GM20431 (cell line): ENCODE measurements around the gene UMAD1.
"Not testable (repeated sequence)": the region's sequence is repeated elsewhere in the genome, so short reads cannot be mapped to it uniquely, and the experiment has no call there.

Experiments used
- in situ Hi-C: fragments of 300-500 bp; cut with MseI, MboI; formaldehyde crosslinking; loops from one replicate; pipeline ENCODE4 v1.15.0; 2020; ENCODE audit warnings: low sequenced_read_pairs; ENCODE audit not compliant: unreplicated experiment

UMAD1 gene

GRCh38 chr7:7786595-7786994 lies 146.0 kb downstream of the UMAD1 start:
- in situ Hi-C loops, result no loop called here

GRCh38 chr7:7789551-7789988 lies 149.0 kb downstream of the UMAD1 start:
- in situ Hi-C loops, result no loop called here

DNA sequence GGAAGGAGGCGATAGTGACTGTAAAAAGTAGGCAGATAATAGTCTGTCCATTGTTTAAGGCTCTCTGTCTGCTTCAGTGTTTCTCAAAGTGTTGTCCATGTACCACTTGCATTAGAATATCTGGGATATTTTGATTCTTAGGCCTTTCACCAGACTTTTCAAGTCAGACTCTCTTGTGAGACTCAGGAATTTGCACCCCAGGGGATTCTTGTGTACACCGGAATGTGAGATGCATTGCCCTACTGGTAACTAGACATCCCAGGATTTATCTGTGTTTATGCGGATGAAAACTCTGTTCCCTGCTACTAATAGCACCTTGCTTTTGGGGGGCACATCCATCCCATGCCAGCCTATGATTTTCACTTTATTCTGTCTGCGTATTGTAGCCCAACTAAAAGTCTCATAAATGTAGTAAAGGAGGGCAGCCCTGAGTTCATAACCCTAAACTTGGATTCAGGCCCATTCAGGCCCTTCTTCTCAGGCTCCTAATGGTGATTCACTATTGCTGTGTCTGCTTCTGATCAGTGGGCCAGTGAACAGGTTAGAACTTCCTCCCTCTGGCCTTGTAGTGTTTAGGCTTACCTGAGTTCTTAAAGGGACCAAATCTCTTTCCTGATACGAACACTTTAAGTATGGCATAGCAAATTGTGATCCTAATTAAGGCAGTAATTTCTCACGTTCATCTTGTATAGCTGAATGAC lies 149.6 kb downstream of the UMAD1 start:
- in situ Hi-C loops, result no loop called here

- in situ Hi-C loops, result no loop called here
Measured at GRCh38 chr7:7791523-7791922, 151.0 kb downstream of the UMAD1 start.

GRCh38 chr7:7792056-7792455 lies 151.5 kb downstream of the UMAD1 start:
- in situ Hi-C loops, result no loop called here

- in situ Hi-C loops, result no loop called here
Measured at GRCh38 chr7:7793249-7793648, 152.7 kb downstream of the UMAD1 start.

- in situ Hi-C loops, result no loop called here
Measured at GRCh38 chr7:7793921-7794320, 153.4 kb downstream of the UMAD1 start.

- in situ Hi-C loops, result no loop called here
Measured at GRCh38 chr7:7795203-7795602, 154.7 kb downstream of the UMAD1 start.

- in situ Hi-C loops, result no loop called here
Measured at GRCh38 chr7:7795630-7796121, 155.1 kb downstream of the UMAD1 start.

- in situ Hi-C loops, result no loop called here
Measured at GRCh38 chr7:7798510-7798909, 158.0 kb downstream of the UMAD1 start.

DNA sequence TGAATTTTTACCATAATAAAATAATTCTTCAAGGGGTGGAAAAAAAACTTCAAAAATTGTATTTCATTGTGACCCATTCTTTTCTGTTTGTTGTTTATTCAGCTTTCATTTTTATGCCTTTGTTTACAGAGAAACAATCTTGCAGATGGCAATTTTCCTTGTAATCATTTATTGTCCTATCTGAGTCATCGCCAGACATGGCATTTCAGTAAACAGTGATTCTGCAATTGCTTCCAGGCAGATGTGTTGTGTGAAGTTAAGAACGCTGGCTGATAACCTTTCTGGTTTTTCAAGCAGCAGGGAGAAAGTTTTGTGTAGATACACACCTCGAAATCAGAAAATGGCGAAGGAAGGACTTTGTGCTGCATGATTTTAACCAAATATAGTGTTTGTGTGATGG lies 158.6 kb downstream of the UMAD1 start:
- in situ Hi-C loops, result no loop called here

GRCh38 chr7:7802531-7802930 lies 162.0 kb downstream of the UMAD1 start:
- in situ Hi-C loops, result no loop called here

- in situ Hi-C loops, result no loop called here
Measured at GRCh38 chr7:7803715-7804178, 163.2 kb downstream of the UMAD1 start.

DNA sequence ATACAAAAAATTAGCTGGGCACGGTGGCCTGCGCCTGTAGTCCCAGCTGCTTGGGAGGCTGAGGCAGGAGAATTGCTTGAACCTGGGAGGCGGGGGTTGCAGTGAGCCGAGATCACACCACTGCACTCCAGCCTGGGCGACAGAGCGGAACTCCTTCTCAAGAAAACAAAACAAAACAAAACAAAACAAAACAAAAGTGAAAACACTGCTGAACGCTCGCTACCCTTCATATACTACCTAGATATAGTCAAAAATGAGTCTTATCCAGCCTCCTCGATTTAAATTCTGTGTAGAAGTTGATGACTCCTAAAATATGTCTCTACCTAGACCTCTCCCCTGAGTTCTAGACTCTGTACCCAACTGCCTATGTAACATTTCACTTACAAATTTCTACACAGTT lies 164.3 kb downstream of the UMAD1 start:
- in situ Hi-C loops, result not testable (repeated sequence)

DNA sequence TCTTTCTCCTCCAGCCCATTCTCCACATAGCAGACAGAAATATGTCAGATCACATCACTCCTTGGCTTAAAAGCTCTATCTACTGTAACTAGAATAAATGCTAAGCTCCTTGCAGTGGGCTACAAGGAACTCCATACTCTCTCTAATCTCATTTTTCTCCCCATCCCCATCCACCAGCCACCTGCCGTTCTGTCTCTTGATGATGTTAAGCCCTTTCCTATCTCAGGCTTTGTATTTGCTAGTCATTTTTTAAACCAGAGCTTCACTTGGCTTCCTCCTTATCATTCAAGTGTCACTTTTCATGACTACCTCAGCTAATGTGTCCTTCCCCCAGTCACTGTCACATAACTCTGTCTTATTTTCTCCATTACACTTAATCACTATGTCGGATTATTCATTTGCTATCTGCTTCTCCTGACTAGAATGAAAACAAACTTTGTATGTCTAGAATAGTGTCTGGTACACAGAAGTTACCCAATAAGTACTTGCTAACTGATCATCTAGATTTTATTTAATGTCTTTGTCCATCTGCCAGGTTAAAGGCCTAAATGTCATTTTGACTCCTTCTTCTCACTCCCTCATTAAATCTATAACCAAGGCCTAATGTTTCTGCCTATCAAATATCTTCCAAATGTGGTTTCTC lies 165.1 kb downstream of the UMAD1 start:
- in situ Hi-C loops, result no loop called here

- in situ Hi-C loops, result no loop called here
Measured at GRCh38 chr7:7808156-7808555, 167.6 kb downstream of the UMAD1 start.

DNA sequence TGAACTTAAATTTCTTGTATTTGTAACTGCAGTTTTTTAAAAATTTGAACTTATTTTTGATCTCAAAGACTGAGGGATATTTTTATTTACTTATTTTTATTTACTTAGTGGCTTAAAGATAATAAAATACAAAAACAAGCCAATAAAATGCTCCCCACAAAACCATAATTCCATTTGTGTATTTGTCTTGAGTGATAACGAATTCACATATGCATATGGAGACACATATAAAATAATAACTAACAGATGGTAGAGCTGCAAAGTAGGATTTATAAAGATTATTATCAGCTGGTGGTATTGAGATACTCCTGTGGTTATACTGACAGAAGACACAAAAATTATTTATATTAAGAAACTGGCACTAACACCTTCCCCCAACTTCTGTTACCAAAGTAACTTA lies 168.1 kb downstream of the UMAD1 start:
- in situ Hi-C loops, result no loop called here

DNA sequence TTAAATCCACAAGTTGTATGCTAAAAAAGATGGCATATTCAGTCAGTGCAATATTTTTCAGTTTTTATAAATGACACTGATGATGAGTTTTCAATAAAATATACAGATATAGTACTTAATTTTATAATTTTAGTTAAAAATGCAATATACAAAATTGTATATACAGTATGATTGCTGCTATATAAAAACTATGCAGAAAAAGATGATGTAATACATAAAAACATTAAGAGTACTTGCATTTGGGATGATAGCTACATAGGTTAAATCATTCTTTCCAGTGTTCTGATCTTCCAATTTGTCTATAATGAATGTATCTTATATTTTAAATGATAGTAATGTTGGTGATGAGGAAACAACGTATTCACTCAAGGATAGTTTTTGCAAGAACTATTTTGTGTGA lies 169.8 kb downstream of the UMAD1 start:
- in situ Hi-C loops, result no loop called here

DNA sequence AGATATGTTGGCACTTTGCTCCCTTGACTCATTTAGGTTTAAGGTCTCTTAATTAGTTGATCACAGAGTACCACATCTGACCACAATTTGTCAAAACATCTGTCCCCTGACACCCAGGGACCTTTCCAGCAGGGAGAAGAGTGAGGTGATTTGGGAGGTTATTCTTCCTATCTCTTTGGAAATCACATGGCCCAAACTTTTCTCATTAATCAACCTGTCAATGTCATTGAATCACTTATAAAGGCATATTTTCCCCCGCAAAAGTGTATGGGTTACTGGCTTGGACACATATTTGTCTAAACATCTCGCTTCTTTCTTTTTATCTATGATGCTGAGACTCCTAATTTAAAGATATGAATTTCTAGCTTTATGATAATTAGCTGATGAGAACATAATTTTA lies 170.3 kb downstream of the UMAD1 start:
- in situ Hi-C loops, result no loop called here

GRCh38 chr7:7812112-7812511 lies 171.6 kb downstream of the UMAD1 start:
- in situ Hi-C loops, result no loop called here

DNA sequence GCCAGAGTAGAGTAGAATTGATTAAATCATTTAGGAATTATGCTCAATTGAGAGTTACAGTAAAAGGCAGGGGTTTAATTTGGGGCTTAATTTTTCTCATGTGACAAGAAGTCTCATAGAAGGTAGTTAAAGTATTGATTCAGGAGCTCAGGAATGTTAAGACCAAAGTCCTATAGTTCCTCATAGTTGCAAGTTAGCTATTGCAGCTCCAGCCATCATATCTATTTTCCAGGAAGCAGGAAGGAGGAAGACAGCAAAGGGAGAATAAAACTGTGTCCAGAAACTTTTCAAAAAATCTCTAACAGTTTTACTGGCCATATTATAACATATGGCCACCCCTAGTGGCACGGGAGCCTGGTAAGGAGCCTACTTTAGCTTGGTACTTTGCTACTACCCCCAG lies 174.8 kb downstream of the UMAD1 start:
- in situ Hi-C loops, result no loop called here

GRCh38 chr7:7816084-7816483 lies 175.5 kb downstream of the UMAD1 start:
- in situ Hi-C loops, result no loop called here
